HG03045 (cell line): ENCODE results near the gene PDZRN3.
A peak's percentile ranks its signal among the peaks of the same experiment; 100 is the strongest.

Source experiments
- ATAC-seq: cut with Tn5 transposase; IDR thresholded peaks from one replicate; pipeline ENCODE4 v1.9.1; 2021; ENCODE audit warnings: mild to moderate bottlenecking, moderate library complexity; ENCODE audit not compliant: unreplicated experiment

PDZRN3 gene

GRCh38 chr3:73497646-73498406 is 126.9 kb downstream of the PDZRN3 start:
- ATAC-seq: no peak

- no peak for ATAC-seq
These were observed 131.0 kb downstream of the PDZRN3 start for GRCh38 chr3:73493543-73494308.

- no peak for ATAC-seq
These were observed 132.6 kb downstream of the PDZRN3 start for GRCh38 chr3:73492186-73492585.

GRCh38 chr3:73491287-73491662 is 133.5 kb downstream of the PDZRN3 start:
- no peak for ATAC-seq

GRCh38 chr3:73490453-73491286 is 134.1 kb downstream of the PDZRN3 start:
- no peak for ATAC-seq

GRCh38 chr3:73485877-73486330 is 138.8 kb downstream of the PDZRN3 start:
- no peak for ATAC-seq

GRCh38 chr3:73484656-73485248 is 140.0 kb downstream of the PDZRN3 start:
- peak; percentile 86 for ATAC-seq

- no peak for ATAC-seq
These were observed 142.9 kb downstream of the PDZRN3 start for GRCh38 chr3:73481888-73482287.

- ATAC-seq: no peak
These were observed 144.5 kb downstream of the PDZRN3 start for GRCh38 chr3:73480187-73480672.

GRCh38 chr3:73479325-73479724 is 145.4 kb downstream of the PDZRN3 start:
- ATAC-seq: no peak

- no peak for ATAC-seq
These were observed 145.9 kb downstream of the PDZRN3 start for GRCh38 chr3:73478858-73479257.

GRCh38 chr3:73475717-73476116 is 149.0 kb downstream of the PDZRN3 start:
- ATAC-seq: no peak

- no peak for ATAC-seq
These were observed 149.6 kb downstream of the PDZRN3 start for GRCh38 chr3:73475175-73475574.

GRCh38 chr3:73474619-73475018 is 150.1 kb downstream of the PDZRN3 start:
- ATAC-seq: no peak

GRCh38 chr3:73473898-73474416 is 150.8 kb downstream of the PDZRN3 start:
- ATAC-seq: no peak

GRCh38 chr3:73473181-73473897 is 151.4 kb downstream of the PDZRN3 start:
- no peak for ATAC-seq

- ATAC-seq: no peak
These were observed 152.6 kb downstream of the PDZRN3 start for GRCh38 chr3:73471986-73472787.

- no peak for ATAC-seq
These were observed 153.9 kb downstream of the PDZRN3 start for GRCh38 chr3:73470860-73471259.

- no peak for ATAC-seq
These were observed 155.4 kb downstream of the PDZRN3 start for GRCh38 chr3:73469331-73469730.
